Esophagus squamous epithelium (tissue), 4 donors: ENCODE data around the gene MAT2A.
A peak's percentile ranks its signal among the peaks of the same experiment; 100 is the strongest.

Experiments
- CTCF ChIP-seq, 6 experiments: fragments of 450-650 bp in 4 of 6; fragments of 200-600 bp in 2 of 6; sonication (generic) in 2 of 6; IDR thresholded peaks; one replicate each; pipeline ENCODE4 v1.5.1; 2016 to 2019; ENCODE audit warnings: antibody characterized with exemption in 6 of 6, mild to moderate bottlenecking in 4 of 6, moderate library complexity in 4 of 6
- POLR2A ChIP-seq, 4 donors: fragments of 450-650 bp; IDR thresholded peaks; one replicate each; pipeline ENCODE4 v1.6.1; 2017; ENCODE audit warnings: antibody characterized with exemption in 4 of 4, mild to moderate bottlenecking in 4 of 4, moderate library complexity in 3 of 4

GRCh38 chr2:85589982-85590791 is 51.2 kb downstream of the MAT2A start:
- TF ChIP-seq CTCF (IDR thresholded peaks at IDR 0.05) (no peak), POLR2A (IDR thresholded peaks at IDR 0.05) (peak in 1 of 4 donors; percentile 3)
